Thyroid gland (tissue), 4 donors: ENCODE results near the gene RALY.

ENCODE experiments used
- POLR2A ChIP-seq, 2 donors: fragments of 450-650 bp; IDR thresholded peaks; one replicate each; pipeline ENCODE4 v1.6.1; 2017; ENCODE audit warnings: antibody characterized with exemption in 2 of 2, mild to moderate bottlenecking in 2 of 2, moderate library complexity in 1 of 2
- TF ChIP-seq, protein P1 (sequence below), 6 experiments: fragments of 200-600 bp in 3 of 6; fragments of 450-650 bp in 3 of 6; sonication (generic) in 3 of 6; IDR thresholded peaks; one replicate each; pipeline ENCODE4 v1.5.1; 2016 to 2019; ENCODE audit warnings: antibody characterized with exemption in 6 of 6, mild to moderate bottlenecking in 2 of 6, inconsistent platforms in 1 of 6, moderate library complexity in 1 of 6

DNA sequence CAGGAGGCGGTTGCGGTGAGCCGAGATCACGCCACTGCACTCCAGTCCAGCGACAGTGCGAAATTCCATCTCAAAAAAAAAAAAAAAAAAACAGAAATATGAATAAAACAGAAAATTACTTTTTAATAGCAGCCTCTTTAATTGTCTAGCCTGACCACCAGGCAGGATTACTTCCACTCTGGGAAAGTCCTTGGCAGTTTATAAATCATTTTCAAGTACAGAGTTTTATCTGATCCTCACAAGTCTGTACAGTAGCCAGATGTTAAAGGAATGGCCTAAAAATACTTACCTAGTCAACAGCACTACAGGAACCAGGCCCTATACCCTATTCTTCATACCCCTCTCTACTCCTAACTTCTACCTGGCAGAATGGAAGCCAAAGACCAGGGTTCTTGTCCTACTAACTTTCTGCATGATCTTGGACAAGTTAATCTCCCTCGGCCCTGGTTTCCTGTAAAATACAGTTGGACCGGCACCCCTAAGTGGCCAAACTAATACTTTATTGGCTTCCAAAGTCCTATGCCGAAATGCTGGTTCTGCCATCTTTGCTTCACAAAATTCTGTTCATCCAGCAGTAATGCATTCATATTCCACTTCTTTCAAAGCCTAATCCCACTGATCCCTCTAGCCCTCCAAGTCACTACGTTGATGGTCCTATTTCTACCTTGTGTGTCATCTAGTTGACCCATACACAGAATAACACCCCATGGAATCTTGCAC lies 116.5 kb downstream of the RALY start:
- TF ChIP-seq, protein P1, sequence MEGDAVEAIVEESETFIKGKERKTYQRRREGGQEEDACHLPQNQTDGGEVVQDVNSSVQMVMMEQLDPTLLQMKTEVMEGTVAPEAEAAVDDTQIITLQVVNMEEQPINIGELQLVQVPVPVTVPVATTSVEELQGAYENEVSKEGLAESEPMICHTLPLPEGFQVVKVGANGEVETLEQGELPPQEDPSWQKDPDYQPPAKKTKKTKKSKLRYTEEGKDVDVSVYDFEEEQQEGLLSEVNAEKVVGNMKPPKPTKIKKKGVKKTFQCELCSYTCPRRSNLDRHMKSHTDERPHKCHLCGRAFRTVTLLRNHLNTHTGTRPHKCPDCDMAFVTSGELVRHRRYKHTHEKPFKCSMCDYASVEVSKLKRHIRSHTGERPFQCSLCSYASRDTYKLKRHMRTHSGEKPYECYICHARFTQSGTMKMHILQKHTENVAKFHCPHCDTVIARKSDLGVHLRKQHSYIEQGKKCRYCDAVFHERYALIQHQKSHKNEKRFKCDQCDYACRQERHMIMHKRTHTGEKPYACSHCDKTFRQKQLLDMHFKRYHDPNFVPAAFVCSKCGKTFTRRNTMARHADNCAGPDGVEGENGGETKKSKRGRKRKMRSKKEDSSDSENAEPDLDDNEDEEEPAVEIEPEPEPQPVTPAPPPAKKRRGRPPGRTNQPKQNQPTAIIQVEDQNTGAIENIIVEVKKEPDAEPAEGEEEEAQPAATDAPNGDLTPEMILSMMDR (IDR thresholded peaks at IDR 0.05), result no peak
- TF ChIP-seq POLR2A (IDR thresholded peaks at IDR 0.05), result no peak
